Activated CD8-positive, alpha-beta memory T cell treated with anti-CD3 and anti-CD28 coated beads for 48 hours (primary cell): ENCODE data around the gene HLA-E.
A peak's percentile ranks its signal among the peaks of the same experiment; 100 is the strongest.

ENCODE experiments used
- DNase-seq, 3 experiments: peaks; one replicate each; pipeline ENCODE4 v3.0.0-alpha.2; 2020; ENCODE audit warnings: low read depth in 2 of 3, low spot score in 2 of 3

HLA-E gene

GRCh38 chr6:30533460-30534294 is 44.4 kb downstream of the HLA-E start:
- no peak for DNase-seq

- no peak for DNase-seq
These were observed 48.6 kb downstream of the HLA-E start for GRCh38 chr6:30537931-30538330.

- DNase-seq, result peak in 2 of 3 experiments; percentile 50 to 67
These were observed 52.5 kb downstream of the HLA-E start for GRCh38 chr6:30541515-30542403.

- no peak for DNase-seq
These were observed 53.1 kb downstream of the HLA-E start for GRCh38 chr6:30542404-30542725.

GRCh38 chr6:30542915-30543314 is 53.6 kb downstream of the HLA-E start:
- no peak for DNase-seq
